GM19023 (cell line): ENCODE data around the gene KCNJ16.

ENCODE experiments used
- ATAC-seq: cut with Tn5 transposase; IDR thresholded peaks from one replicate; pipeline ENCODE4 v1.9.1; 2021; ENCODE audit warnings: mild to moderate bottlenecking, moderate library complexity; ENCODE audit not compliant: unreplicated experiment

KCNJ16 gene

GRCh38 chr17:70124723-70125122, 49.7 kb downstream of the KCNJ16 start:
- no peak for ATAC-seq

- ATAC-seq: no peak
These were observed 52.3 kb downstream of the KCNJ16 start for GRCh38 chr17:70127221-70127873.

- no peak for ATAC-seq
These were observed 53.8 kb downstream of the KCNJ16 start for GRCh38 chr17:70128727-70129238.

- no peak for ATAC-seq
These were observed 55.3 kb downstream of the KCNJ16 start for GRCh38 chr17:70130289-70130688.

GRCh38 chr17:70132505-70132904, 57.5 kb downstream of the KCNJ16 start:
- no peak for ATAC-seq

- no peak for ATAC-seq
These were observed 59.0 kb downstream of the KCNJ16 start for GRCh38 chr17:70134042-70134441.

GRCh38 chr17:70134777-70135176, 59.8 kb downstream of the KCNJ16 start:
- ATAC-seq: no peak

- no peak for ATAC-seq
These were observed 61.1 kb downstream of the KCNJ16 start for GRCh38 chr17:70136131-70136530.

- ATAC-seq: peak; percentile 99
These were observed 62.6 kb downstream of the KCNJ16 start for GRCh38 chr17:70137451-70138230.

- no peak for ATAC-seq
These were observed 63.4 kb downstream of the KCNJ16 start for GRCh38 chr17:70138291-70138865.

GRCh38 chr17:70139449-70139993, 64.5 kb downstream of the KCNJ16 start:
- no peak for ATAC-seq

GRCh38 chr17:70144260-70144846, 69.3 kb downstream of the KCNJ16 start:
- ATAC-seq: no peak

- no peak for ATAC-seq
These were observed 78.2 kb downstream of the KCNJ16 start for GRCh38 chr17:70153210-70153609.

- no peak for ATAC-seq
These were observed 82.1 kb downstream of the KCNJ16 start for GRCh38 chr17:70157151-70157550.

- ATAC-seq: no peak
These were observed 83.2 kb downstream of the KCNJ16 start for GRCh38 chr17:70158180-70158579.

- no peak for ATAC-seq
These were observed 83.6 kb downstream of the KCNJ16 start for GRCh38 chr17:70158591-70158990.

GRCh38 chr17:70159980-70160379, 85.0 kb downstream of the KCNJ16 start:
- ATAC-seq: no peak

GRCh38 chr17:70161519-70161918, 86.5 kb downstream of the KCNJ16 start:
- no peak for ATAC-seq

GRCh38 chr17:70165383-70165782, 90.4 kb downstream of the KCNJ16 start:
- no peak for ATAC-seq

- no peak for ATAC-seq
These were observed 91.6 kb downstream of the KCNJ16 start for GRCh38 chr17:70166615-70167014.
